Measurements from ENCODE around the gene LGALS4.
"Not testable (repeated sequence)": the region's sequence is repeated elsewhere in the genome, so short reads cannot be mapped to it uniquely, and the experiment has no call there.

The LGALS4 gene

DNA sequence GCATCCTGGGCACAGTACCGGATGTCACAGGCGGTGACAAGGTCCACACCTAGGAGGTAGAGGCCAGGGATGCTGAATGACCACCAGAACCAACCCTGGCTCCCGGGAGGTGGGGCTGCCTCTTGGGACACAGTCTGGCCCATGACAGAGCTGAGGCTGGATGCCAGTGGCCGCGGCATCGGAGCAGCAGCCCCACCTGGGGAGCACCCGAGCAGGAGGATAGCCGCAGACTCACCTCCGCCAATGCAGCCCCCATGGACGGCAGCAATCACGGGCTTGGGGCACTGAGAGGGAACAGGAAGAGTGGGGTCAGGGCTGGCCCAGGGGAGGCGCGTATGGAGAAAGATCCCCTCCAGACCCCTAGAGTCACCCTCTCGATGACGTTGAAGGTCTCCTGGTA lies 4.3 kb upstream of the LGALS4 start:
- no peak for DNase-seq

GRCh38 chr19:38816131-38816750 lies 3.5 kb upstream of the LGALS4 start:
- no peak for DNase-seq

DNA sequence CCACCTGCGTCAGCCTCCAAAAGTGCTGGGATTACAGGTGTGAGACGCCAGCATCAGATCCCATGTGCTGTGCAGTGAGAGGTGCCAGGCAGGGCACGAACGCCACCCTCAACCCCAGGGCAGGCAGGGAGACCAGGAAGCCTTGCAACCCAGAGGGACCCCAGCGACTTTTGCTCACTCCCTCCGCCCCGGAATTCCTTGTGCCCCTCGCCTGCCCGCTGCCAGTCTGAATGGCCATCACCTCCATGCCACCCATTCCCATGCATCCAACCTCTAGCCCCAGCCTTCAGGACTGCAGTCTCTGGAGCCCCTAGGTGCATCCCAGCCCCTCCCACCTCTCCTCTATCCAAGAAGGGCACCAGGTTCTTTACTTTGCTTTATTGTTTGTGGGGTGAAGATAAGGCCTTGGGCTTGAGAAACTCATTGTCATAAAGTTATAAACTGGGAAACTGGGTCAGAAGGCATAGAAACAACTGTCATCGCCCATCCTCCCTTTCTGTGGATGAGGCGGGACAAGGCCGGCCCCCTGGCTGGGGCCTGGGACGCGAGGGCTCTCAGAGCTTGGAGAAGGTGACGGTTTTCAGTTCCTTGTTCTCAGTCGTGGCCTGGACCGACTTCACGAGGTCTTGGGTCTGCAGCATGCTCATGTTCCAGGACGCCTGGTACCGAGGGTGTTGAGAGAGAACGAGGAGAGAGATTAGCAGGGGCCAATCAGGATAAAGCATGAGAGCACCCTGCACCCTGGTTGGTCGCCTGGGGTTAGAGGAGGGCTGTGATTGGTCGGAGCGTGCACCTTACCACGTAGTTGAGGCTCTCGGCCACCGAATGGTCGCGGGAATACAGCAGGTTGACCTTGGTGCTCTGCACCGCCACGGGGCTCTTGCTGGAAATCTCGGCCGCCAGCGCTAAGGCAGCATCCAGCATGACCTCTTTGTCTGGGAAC lies 2.6 kb upstream of the LGALS4 start:
- DNase-seq = no peak

DNA sequence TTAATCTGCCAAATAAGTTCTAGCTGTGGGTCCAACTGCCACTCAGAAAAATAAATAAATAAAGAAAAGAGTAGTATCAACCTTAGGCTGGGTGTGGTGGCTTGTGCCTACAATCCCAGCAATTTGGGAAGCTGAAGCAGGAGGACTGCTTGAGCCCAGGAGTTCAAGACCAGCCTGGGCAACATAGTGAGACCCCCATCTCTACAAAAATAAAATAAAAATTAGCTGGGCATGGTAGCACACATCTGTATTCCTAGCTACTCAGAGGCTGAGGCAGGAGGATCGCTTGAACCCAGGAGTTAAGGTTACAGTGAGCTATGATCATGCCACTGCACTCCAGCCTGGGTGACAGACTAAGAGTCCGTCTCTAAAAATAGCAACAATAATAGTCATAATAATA lies 1.2 kb upstream of the LGALS4 start:
- not testable (repeated sequence) for DNase-seq

DNA sequence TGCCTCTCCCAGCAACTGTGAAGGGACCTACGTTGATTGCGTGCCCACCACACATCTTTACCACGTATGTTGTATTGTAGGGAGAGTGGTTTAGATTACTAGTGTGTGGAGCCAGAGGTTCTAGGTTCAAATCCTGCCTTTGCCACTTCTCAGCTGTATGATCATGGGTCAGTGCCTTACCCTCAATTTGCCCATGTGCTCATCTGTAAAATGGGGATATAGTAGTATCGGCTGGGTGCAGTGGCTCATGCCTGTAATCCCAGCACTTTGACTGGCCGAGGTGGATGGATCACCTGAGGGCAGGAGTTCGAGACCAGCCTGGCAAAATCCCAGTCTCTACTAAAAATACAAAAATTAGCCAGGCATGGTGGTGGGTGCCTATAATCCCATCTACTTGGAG lies 578 bp upstream of the LGALS4 start:
- DNase-seq = no peak

DNA sequence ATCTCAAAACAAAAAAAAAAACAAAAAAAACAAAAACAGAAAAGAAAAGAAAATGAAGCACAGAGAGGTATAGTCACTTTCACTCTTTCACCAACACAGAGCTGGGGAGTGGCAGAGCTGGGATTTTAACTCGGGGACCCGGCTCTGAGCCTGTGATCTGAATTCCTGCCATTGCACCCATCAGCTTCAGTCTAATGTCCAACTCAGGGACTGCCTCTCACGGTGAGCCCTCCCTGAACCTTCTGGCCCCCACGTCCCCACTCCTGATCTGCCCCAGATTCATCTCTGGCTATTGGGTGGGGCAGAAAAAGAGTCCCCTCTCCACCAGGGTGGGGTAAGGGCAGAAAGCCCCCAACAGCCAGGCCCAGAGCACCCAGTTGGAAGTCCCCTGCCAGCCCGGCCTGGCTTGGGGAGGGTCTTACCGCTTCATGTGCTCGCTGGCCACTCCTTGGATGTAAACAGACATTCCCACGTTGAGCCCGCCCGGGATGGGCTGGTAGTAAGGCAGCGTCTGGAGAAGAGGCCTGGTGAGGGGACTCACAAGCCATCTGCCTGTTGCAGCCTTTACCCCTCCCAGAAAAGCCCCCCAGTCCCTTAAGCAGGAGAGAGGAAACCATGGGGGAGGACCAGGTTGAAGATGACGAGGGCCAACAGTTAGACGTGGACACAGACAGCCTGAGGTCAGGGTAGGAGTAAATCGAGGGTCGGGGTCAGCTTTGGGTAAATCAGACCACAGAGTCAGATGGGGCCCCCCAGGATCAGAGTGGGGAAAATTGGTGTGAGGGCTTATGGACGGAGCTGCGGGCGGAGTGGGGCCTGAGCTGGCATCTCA lies 520 bp downstream of the LGALS4 start:
- DNase-seq = no peak

DNA sequence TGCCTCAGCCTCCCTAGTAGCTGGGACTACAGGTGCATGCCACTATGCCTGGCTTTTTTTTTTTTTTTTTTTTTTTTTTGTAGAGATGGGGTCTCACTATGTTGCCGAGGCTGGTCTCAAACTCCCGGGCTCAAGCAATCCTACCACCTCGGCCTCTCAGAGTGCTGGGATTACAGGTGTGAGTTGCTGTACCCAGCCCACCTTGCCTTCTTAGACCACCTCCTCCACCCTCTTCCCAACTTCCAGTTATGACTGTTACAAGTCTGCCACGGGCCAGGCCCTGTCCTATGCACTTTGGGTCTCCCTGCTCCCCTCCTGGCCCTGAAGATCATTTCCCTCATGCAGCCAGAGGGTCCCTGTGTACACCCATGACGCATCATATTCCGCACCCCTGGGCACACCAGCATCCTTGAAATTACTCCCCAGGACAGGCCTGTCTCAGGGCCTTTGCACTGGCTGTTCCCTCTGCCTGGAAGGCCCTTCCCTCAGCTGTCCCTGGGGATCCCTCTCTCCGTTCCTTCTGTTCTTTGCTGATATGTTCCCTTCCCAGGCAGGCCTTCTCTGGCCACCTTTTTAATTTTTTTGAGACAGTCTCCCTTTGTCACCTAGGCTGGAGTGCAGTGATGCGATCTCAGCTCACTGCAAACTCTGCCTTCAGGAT lies 3.0 kb downstream of the LGALS4 start:
- no peak for DNase-seq

GRCh38 chr19:38808741-38809140 lies 4.0 kb downstream of the LGALS4 start:
- no peak for DNase-seq

- DNase-seq = not testable (repeated sequence)
Measured at GRCh38 chr19:38807374-38808098, 5.2 kb downstream of the LGALS4 start.

GRCh38 chr19:38806371-38806770 lies 6.4 kb downstream of the LGALS4 start:
- DNase-seq = no peak

DNA sequence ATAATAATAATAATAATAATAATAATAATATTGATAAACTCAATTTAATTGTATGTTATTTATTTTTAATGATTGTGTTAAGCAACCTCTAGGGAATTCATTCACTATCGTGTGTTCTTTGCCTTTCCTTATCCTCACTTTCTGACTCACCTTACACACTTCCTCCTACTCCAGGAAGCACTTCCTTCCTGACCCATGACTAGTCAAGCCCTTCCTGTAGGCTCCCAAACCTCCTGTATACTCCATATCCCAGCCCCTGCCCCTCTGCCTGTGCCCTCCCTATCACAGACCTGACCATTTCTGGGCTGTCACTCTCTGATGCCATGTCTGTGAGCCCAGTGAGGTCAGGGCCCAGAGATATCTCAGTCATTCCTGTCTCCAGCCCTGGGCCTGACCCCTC lies 7.6 kb downstream of the LGALS4 start:
- no peak for DNase-seq

- DNase-seq = no peak
Measured at GRCh38 chr19:38803543-38803942, 9.2 kb downstream of the LGALS4 start.

DNA sequence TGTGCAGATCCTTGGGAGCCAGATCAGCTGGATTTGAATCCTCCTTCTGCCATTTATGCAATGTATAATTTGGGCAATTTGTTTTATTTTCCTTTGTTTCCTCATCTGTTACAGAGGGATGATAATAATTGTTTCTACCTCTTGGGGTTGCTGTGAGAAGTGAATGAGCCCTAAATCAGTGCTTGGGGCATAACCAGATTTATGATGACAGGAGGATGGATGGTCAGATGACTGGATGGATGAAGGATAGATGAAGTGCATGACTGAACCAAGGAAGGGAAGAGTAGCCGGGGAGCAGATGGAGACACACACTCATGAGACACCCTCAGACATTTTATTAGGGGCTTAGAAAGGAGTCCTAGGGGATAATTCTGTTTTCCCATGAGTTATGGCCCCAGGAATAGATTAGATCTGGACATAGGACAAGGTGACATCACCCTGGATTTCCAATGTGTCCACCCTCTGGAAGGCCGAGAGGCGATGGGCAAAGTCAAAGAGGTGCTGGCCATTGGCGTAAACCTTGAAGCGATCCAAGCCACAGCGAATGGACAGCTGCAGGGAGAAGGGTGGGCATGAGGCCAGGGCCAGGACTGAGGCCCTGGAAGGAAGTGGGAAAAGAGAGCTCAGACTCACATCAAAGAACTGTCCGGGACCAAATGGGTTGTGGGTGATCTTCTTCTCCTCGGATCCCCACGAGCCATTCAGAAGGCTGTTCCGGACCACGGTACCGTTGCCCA lies 11.2 kb downstream of the LGALS4 start:
- DNase-seq = no peak

- no peak for DNase-seq
Measured at GRCh38 chr19:38800577-38801347, 12.0 kb downstream of the LGALS4 start.

GRCh38 chr19:38799104-38799503 lies 13.6 kb downstream of the LGALS4 start:
- DNase-seq = no peak

- DNase-seq = not testable (repeated sequence)
Measured at GRCh38 chr19:38797781-38798180, 15.0 kb downstream of the LGALS4 start.

GRCh38 chr19:38796154-38796553 lies 16.6 kb downstream of the LGALS4 start:
- DNase-seq = no peak

DNA sequence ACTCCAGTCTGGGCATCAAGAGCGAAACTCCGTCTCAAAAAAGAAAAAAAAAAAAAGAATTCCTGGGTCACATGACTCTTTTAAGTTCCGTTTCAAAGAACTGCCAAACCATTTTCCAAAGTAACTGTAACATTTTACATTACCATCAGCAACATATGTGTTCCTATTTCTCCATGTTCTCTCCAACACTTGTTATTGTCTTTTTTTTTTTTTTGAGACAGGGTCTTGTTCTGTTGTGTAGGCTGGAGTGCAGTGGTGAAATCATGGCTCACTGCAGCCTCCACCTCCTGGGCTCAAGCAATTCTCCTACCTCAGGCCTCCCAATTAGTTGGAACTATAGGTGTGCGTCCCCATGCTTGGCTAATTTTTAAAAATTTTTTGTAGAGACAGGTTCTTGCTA lies 17.2 kb downstream of the LGALS4 start:
- no peak for DNase-seq

DNA sequence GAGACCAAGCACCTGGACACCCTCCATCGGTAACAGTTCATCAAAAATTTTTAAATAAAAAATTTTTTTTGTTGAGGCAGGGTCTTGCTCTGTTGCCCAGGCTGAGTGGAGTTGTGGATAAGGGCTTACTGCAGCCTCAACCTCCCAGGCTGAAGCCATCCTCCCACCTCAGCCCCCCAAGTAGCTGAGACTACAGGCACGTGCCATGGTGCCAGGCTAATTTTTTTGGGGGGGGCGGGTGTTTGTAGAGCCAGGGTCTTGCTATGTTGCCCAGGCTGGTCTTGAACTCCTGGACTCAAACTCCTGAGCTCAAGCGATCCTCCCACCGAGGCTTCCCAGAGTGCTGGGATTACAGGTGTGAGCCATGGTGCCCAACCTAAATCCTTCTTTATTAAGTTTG lies 19.1 kb downstream of the LGALS4 start:
- DNase-seq = no peak

- no peak for DNase-seq
Measured at GRCh38 chr19:38793177-38793576, 19.6 kb downstream of the LGALS4 start.
